NCI-H2107 treated with DMSO at 0.1 percent for 48 hours (cell line): ENCODE results near the gene THAP11.
A peak's percentile ranks its signal among the peaks of the same experiment; 100 is the strongest.

Experiments used
- DNase-seq: peaks from one replicate; lab custom pipeline; 2025; ENCODE audit not compliant: unreplicated experiment; lab: John Stamatoyannopoulos, UW

The THAP11 gene

DNA sequence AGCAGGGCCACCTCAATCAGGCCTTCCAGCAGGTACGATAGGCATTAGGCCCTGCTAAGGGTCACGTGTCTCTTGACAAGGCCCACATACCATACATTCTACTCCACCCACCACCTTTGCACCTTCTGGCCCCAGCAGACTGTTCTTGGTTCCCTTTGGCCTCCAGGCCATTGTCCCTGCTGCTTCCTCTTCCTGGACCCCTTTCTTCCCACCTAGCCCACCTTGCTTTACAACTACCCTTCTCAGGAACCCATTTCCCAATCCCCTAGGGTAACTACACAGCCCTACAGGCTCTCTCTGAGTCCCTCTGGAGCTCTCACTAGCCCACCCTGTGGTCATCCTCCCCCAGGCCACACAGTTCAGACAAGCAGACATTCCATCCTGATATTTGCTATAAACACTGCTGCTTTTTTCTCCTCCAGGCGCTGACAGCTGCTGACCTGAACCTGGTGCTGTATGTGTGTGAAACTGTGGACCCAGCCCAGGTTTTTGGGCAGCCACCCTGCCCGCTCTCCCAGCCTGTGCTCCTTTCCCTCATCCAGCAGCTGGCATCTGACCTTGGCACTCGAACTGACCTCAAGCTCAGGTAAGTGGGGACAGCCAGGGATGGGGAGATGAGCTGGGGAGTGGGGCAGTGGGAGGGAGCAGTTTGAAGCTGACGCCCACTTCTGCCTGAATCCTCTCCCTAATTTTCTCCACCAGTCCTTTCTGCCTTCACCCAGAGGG is 41.2 kb downstream of the THAP11 start:
- no peak for DNase-seq

DNA sequence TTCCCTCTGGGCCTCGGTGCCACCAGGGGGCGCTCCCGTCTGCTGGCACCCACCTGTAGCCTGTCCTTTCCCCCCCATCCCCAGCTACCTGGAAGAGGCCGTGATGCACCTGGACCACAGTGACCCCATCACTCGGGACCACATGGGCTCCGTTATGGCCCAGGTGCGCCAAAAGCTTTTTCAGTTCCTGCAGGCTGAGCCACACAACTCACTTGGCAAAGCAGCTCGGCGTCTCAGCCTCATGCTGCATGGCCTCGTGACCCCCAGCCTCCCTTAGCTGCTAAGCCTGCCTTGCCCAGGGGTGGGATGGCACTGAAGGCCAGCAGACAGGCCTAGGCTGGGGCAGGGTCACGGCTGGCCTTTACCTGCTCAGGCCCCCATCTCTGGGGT is 41.7 kb downstream of the THAP11 start:
- DNase-seq, result peak; percentile 30

DNA sequence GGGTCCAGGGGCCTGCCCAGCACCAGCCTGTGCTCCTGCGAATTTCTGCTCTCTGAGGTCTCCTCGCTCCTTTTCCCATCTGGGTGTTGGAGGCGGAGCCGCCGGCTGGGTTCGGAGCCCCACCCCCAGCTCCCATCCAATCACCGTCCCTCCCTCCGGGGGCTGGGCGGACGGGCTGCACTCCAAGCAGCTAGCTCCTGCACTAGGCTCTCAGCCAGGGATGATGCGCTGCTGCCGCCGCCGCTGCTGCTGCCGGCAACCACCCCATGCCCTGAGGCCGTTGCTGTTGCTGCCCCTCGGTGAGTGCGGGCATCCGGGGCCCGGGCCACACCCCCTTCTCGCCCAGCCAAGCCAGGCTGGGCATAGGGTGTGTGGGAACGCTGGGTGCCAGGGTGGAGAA is 42.6 kb downstream of the THAP11 start, which contains the start of gene NRN1L:
TSS of gene NRN1L (plus strand) at position 202 of the 400 bp plus-strand sequence. CDS start at position 221, 19 bp downstream.
- DNase-seq, result no peak

- no peak for DNase-seq
Measured at GRCh38 chr16:67885545-67885944, 43.4 kb downstream of the THAP11 start.

GRCh38 chr16:67885976-67886375 is 43.9 kb downstream of the THAP11 start:
- DNase-seq, result no peak

GRCh38 chr16:67886387-67886786 is 44.3 kb downstream of the THAP11 start:
- DNase-seq, result no peak

GRCh38 chr16:67888331-67888730 is 46.2 kb downstream of the THAP11 start:
- no peak for DNase-seq

GRCh38 chr16:67892375-67892774 is 50.3 kb downstream of the THAP11 start:
- DNase-seq, result no peak

DNA sequence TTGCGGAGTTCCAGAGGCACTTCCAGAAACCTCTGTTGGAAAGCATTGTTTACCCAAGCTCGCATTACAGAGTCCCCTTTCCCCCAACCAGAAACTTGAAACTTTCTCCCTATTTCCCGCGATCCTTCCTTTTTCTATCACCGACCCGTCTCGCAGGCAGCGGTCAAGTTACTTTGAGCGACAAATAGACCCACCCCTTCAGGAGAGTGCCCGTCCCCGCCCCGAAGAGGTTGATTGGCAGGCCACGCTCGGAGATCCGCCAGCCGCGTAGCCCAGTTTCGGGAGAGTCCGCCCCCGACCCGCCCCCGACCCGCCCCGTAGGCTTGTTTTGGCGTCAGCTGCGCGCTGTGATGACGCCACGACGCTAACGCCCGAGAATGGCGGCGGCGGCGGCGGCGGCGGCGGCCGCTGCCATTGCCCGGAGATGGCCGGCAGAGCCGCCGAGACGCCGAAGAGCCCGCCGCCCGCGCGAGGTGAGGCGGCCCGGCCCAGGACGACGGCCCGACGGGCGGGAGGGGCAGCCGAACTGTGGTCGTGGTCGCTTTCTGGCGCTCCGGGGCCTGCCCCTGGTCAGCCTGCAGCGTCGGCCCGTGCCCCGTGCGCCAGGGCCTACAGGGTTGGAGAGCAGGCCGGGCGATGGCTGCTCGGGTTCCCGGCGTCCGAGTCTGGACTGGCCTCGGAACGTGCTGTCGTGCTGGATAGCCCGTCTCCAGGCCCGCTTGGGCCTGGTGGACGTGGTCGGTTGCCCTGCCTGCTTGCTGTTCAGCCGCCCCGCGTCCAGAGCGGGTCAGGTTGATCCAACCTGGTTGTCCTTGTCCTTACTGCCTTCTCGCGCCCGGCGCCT is 51.0 kb downstream of the THAP11 start, which contains the start of gene PSKH1:
TSS of gene PSKH1 (plus strand) at position 356 of the 844 bp plus-strand sequence. CDS start 15,496 bp downstream, outside the sequence.
- peak; percentile 91 for DNase-seq
